Glutamatergic neuron (in vitro differentiated cells): Measurements from ENCODE around the gene KLHL12. TPM values are rescaled to one million over a fixed set of nuclear protein-coding genes. Genes with fewer than 3 reads are reported as not detected.

ENCODE experiments used
- DNase-seq: peaks from one replicate; pipeline ENCODE4 v3.0.0; 2022
- H3K27ac Mint-ChIP-seq: one replicate; pipeline ENCODE4 v1.8.0; 2020; ENCODE audit warnings: mild to moderate bottlenecking, mixed read lengths, inconsistent platforms; ENCODE audit not compliant: unreplicated experiment
- H3K27me3 Mint-ChIP-seq: one replicate; pipeline ENCODE4 v1.8.0; 2020; ENCODE audit warnings: mild to moderate bottlenecking, moderate library complexity, mixed read lengths, inconsistent platforms; ENCODE audit not compliant: unreplicated experiment
- H3K36me3 Mint-ChIP-seq: one replicate; pipeline ENCODE4 v1.8.0; 2020; ENCODE audit warnings: mild to moderate bottlenecking, mixed read lengths, inconsistent platforms; ENCODE audit not compliant: unreplicated experiment
- H3K4me1 Mint-ChIP-seq: one replicate; pipeline ENCODE4 v1.8.0; 2020; ENCODE audit warnings: mild to moderate bottlenecking, low read depth, mixed read lengths, inconsistent platforms; ENCODE audit not compliant: unreplicated experiment
- H3K4me3 Mint-ChIP-seq: one replicate; pipeline ENCODE4 v1.8.0; 2020; ENCODE audit warnings: mild to moderate bottlenecking, mixed read lengths, inconsistent platforms; ENCODE audit not compliant: unreplicated experiment
- H3K9me3 Mint-ChIP-seq: one replicate; pipeline ENCODE4 v1.8.0; 2020; ENCODE audit warnings: mild to moderate bottlenecking, moderate library complexity, mixed read lengths, inconsistent platforms; ENCODE audit not compliant: unreplicated experiment
- CTCF ChIP-seq: fragments of 200-600 bp; sonication (generic); IDR thresholded peaks from one replicate; pipeline ENCODE4 v1.5.0; 2021; ENCODE audit not compliant: partially characterized antibody, unreplicated experiment
- total RNA-seq: library from RNA; stranded (reverse); fragmentation: NEBNext Ultra II Directional; extraction: Animal tissue kit (Norgen Biotek cat#: 25700); gene quantifications from one replicate; pipeline ENCODE4 v1.2.1, GENCODE V29; 2021; ENCODE audit not compliant: unreplicated experiment

The KLHL12 gene
- total RNA-seq, 1 donor from 2014 or later = 30.9 TPM

- Mint-ChIP-seq H3K27ac (no peak overlapping the region), H3K4me3 (peak overlapping the region; percentile 86), H3K36me3 (no peaks in the 10 kb centered on the region), H3K27me3 (peaks cover 6% of the 10 kb centered on the region), H3K4me1 (no peaks in the 10 kb centered on the region), H3K9me3 (peaks cover 9% of the 10 kb centered on the region)
- TF ChIP-seq CTCF = no peak
- DNase-seq = no peak
Measured at GRCh38 chr1:202862679-202863560, 64.1 kb downstream of the KLHL12 start.

- Mint-ChIP-seq H3K4me1 (no peaks in the 10 kb centered on the region), H3K36me3 (no peaks in the 10 kb centered on the region), H3K27ac (peak overlapping the region; percentile 75), H3K27me3 (peaks cover 6% of the 10 kb centered on the region), H3K4me3 (peak overlapping the region; percentile 86), H3K9me3 (peaks cover 10% of the 10 kb centered on the region)
- DNase-seq = peak; percentile 93
- TF ChIP-seq CTCF = no peak
Measured at GRCh38 chr1:202861420-202862132, 65.5 kb downstream of the KLHL12 start.

GRCh38 chr1:202860744-202861419 is 66.2 kb downstream of the KLHL12 start:
- H3K4me3 Mint-ChIP-seq = peak overlapping the region; percentile 86
- H3K4me1 Mint-ChIP-seq = no peaks in the 10 kb centered on the region
- H3K27ac Mint-ChIP-seq = peak overlapping the region; percentile 82
- H3K27me3 Mint-ChIP-seq = peaks cover 6% of the 10 kb centered on the region
- H3K9me3 Mint-ChIP-seq = peaks cover 10% of the 10 kb centered on the region
- DNase-seq = peak; percentile 72
- no peak for TF ChIP-seq CTCF
- no peaks in the 10 kb centered on the region for H3K36me3 Mint-ChIP-seq

GRCh38 chr1:202858789-202859414 is 68.1 kb downstream of the KLHL12 start:
- no peak for TF ChIP-seq CTCF
- DNase-seq = no peak
- peaks cover 6% of the 10 kb centered on the region for H3K27me3 Mint-ChIP-seq
- peaks cover 8% of the 10 kb centered on the region for H3K9me3 Mint-ChIP-seq
- no peak overlapping the region for H3K4me3 Mint-ChIP-seq
- H3K36me3 Mint-ChIP-seq = no peaks in the 10 kb centered on the region
- H3K4me1 Mint-ChIP-seq = peaks cover 2% of the 10 kb centered on the region
- H3K27ac Mint-ChIP-seq = no peak overlapping the region
